HG02571 (cell line): ENCODE results near the gene CD1E.
"Not testable (repeated sequence)": the region's sequence is repeated elsewhere in the genome, so short reads cannot be mapped to it uniquely, and the experiment has no call there.

Experiments used
- ATAC-seq: cut with Tn5 transposase; IDR thresholded peaks from one replicate; pipeline ENCODE4 v1.9.1; 2021; ENCODE audit warnings: mild to moderate bottlenecking, moderate library complexity; ENCODE audit not compliant: unreplicated experiment

The CD1E gene

DNA sequence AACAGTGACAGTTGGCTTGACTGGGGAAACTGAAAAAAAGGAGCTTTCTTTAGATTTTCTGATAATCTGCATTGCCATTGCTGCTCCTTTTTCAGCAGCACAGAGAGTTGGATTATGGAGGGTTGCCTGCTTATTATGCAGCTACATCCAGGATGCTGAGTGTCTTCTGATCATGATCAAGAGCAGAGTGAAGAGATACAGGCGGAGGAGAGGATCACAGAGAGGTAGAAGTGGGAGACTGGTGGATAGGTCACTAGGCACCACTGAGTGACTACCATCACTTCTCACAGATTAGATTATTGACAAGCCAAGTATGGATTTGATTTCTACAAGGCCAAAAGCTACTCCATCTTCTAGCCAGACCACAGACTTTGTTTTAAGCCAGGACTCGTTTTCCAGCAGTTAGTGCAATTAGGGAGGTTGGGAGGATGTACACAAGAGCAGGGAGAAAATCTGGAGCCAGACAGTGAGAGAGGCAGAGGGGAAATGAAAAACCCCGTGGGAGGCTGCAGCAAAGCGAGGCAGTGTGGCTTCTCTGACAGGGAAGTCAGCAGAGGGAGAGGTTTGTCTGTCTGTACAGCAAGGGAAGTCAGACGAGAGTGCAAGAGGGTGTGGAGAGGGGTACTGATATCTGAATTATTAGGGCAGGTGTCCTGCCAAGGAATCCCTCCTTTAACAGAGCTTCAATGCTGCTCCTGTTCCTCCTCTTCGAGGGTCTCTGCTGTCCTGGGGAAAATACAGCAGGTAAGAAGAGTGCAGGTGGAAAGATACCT, at the start of gene CD1E:
Gene CD1E (plus strand): TSS at position 592 of the 773 bp plus-strand sequence. CDS start 95 bp downstream, at position 687.
- ATAC-seq = no peak

- ATAC-seq = no peak
Measured at GRCh38 chr1:158310623-158311022, 43.1 kb upstream of the CD1E start.

GRCh38 chr1:158311066-158311465, 42.6 kb upstream of the CD1E start:
- no peak for ATAC-seq

DNA sequence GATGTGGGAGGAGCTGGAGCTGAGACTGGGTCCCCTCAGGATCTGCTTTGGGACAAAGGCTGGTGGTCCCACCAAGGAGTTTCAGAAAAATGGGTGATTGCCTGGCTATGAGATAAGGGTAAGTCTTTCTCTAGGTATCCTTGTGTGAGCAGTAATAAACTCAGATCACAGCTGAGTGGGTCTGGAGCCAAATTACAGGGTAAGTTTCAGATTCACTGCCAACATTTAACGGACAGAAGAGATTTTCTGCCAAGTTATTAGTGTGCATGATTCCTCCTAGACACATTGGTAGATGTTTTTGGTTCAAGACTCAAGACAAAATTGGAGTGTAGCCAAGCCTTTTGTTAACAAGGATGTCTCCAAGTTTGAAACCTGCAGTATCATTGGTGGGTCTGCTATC, 29.8 kb upstream of the CD1E start:
- no peak for ATAC-seq

- ATAC-seq = no peak
Measured at GRCh38 chr1:158324395-158324794, 29.3 kb upstream of the CD1E start.

DNA sequence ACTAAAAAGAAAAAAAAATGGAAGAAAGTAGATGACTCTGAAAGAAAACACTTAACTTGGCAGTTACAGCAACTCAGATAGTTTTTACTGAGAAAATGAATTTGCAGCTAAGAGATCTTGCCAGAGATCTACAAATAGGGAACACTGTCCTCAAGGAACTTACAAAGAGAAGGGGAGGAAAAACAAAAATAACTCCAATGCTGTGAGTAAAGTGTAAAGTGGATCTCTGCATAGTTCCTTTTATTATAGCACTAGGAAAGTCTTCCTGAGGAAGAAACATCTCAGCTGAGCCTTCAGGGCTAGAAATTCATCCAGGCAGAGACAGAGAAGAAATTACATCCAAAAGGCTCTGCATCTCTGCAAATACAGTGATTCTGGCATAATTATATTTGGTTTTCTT, 26.2 kb upstream of the CD1E start:
- no peak for ATAC-seq

GRCh38 chr1:158328426-158328825, 25.3 kb upstream of the CD1E start:
- ATAC-seq = no peak

DNA sequence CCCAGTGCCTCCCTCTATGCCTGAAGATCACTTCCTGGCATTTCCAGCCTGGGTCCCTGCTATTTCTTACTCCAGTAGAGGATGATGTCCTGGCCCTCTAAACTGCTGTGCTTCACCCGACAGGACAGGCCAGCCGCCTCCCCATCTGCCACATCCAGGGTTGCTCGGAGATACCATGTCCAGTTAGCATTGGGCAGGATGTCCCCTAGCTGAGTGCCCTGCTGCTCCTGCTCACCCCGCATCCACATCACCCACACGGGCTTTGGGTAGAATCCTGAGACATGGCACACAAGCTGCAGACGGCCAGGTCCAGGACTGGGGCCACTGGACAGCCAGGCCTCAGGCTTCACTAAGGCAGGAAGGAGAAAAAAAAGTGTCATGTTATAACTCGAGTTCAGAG, 24.4 kb upstream of the CD1E start:
- no peak for ATAC-seq

GRCh38 chr1:158329733-158330132, 24.0 kb upstream of the CD1E start:
- no peak for ATAC-seq

DNA sequence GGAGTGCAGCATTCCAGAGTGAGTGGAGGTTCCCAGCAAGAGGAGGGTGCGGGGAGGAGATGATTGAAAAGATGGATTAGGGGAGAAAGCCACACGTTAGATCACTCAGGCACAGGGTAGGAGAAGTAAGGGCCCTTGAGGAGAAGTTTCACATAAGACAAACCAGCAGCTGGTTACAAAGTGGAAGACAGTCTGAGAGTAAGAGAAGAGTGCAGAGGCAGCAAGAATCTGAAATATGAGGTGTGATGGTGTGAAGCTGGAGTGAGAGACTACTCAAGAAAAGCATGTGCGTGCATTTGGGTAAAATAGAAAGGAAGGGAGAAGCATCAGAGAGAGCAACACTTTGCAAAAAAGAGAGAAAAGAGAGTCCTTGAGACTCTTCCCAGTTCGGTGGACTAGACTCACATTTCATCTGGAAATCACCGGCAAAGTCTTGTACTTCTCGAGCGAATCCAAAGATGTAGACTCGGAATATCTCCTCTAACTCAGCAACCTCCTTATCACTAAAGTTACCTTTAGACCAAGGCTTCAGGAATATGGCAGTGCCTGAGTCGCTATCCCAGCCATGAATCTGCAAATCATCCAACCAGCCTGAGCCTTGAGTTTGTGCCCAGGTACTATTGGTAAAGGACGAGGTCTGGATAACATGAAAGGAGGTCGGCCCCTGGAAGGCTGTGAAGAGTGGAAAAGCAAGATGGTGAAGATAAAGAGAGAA, 23.1 kb upstream of the CD1E start:
- ATAC-seq = no peak

DNA sequence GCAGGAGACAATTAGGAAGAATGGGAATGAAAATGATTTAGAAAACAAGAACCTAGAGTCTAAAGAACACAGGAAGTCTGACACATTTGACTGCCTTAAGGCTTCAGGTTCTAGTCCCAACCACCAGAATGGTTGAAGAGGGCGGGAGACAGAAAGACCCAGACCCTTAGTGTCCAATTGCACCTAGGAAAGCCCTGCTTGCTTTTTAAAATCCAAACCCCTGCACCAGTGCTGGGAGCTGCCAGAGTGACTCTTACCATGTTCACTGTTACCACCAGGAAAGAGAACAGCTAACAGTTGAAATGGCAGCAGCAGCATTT, 22.6 kb upstream of the CD1E start:
- ATAC-seq = no peak

GRCh38 chr1:158331481-158332150, 22.1 kb upstream of the CD1E start, which contains the start of gene CD1B:
Gene CD1B (minus strand): TSS chr1:158331531. CDS start chr1:158331423, 108 bp downstream.
- no peak for ATAC-seq

DNA sequence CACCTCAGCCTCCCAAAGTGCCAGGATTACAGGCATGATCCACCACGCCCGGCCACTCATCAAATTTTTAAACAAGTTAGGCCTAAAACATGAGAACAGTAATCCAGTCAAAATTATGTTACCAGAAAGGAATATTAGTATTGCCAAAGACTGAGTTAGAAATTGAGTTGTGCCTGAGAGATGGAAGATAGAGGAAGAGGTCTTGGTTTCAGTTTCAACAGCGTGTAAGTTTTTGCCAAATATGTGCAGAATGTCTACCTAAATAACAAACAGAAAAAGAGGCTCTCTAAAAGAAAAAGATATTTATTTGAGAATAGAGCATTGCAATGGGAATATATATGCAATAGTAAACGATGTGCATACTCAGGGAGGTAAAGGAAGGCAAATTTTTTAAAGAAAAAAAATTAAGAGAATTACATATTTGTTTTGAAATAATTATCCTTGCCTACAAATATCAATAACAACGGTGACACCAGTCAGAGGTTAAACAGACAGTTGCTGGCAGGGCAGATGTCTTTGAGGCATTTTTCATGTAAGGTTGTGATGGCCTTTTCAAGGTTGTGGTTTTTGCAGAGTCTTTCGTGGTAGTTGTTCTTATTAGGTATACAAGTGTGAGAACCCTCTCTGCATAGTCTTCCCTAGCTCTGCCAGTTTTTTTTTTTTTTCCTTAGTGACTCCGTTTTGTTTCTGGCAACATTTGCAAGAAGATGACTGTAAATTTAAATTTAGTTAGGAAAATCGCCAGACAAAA, 20.1 kb upstream of the CD1E start:
- ATAC-seq = no peak

DNA sequence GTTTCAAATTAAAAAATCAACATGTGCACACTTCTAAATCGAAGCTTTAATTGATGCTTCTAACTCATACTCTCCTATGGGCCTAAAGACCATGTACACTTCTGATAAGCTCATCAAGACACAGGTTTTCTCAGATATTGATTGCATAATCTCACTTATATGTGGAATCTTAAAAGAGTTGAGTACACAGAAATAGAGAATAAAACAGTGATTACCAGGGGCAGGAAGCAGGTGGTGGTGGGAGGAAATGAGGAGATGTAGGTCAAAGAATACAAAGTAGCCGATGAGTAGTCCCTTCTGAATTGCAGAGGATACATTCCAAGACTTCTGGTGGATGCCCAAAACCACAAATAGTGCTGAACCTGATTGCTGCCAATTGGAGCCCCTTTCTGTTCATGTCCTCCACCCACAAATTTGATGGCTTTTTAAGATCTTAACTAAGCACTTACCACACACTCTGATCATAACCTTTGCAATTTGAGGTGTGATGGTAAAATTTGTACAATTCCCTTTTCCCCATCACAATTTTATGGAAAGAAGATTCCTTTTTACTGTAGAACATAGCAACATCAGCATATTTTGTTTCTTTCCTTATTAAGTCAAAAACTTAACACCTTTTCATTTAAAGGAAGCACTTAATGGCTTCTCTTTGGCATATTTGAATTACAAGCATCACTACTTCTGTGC, 19.0 kb upstream of the CD1E start:
- ATAC-seq = no peak

GRCh38 chr1:158335213-158335532, 18.5 kb upstream of the CD1E start:
- ATAC-seq = no peak

- not testable (repeated sequence) for ATAC-seq
Measured at GRCh38 chr1:158336413-158336812, 17.3 kb upstream of the CD1E start.

DNA sequence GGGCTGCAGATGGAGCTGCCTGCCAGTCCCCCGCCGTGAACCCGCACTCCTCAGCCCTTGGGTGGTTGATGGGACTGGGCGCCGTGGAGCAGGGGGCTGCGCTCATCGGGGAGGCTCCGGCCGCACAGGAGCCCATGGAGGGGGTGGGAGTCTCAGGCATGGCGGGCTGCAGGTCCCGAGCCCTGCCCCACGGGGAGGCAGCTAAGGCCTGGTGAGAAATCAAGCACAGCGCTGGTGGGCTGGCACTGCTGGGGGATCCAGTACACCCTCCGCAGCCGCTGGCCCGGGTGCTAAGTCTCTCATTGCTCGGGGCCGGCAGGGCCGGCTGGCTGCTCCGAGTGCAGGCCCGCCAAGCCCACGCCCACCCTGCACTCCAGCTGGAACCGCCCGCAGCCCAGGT, 4.7 kb upstream of the CD1E start:
- not testable (repeated sequence) for ATAC-seq

DNA sequence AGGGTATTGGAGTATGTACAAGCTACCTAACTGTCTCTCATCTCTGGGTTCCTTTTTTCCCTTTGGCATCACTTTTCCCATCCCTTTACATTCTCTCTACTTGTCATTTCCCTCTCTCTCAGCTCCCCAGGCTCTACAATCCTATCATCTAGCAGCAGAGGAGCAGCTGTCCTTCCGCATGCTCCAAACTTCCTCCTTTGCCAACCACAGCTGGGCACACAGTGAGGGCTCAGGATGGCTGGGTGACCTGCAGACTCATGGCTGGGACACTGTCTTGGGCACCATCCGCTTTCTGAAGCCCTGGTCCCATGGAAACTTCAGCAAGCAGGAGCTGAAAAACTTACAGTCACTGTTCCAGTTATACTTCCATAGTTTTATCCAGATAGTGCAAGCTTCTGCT, 561 bp downstream of the CD1E start:
- no peak for ATAC-seq

DNA sequence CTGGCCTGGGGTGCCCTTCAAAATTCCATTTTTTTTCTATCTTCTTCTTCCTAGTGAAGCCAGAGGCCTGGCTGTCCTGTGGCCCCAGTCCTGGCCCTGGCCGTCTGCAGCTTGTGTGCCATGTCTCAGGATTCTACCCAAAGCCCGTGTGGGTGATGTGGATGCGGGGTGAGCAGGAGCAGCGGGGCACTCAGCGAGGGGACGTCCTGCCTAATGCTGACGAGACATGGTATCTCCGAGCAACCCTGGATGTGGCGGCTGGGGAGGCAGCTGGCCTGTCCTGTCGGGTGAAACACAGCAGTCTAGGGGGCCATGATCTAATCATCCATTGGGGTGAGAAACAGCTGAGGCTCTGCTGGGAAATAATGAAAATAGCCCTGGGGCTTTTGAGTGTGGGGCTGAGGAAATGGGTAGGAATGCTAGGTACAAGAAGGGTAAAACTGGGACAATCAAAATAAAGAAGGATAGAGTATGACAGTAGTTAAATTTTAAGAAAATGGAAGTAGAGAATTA, 2.1 kb downstream of the CD1E start:
- ATAC-seq = no peak

DNA sequence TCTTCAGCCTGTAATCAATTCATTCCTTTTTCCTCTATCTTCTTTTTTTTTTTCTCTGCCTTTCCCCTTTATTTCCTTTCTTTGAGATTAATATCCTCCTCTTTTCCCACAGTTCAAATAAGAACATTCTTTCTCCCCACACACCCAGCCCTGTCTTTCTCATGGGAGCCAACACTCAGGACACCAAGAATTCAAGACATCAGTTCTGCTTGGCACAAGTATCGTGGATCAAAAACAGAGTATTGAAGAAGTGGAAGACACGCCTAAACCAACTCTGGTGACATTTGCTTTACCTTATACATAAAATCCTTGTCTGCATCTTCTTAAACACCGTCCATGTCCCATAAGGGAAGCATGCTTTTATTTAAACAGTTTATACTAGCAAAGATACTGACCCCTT, 2.9 kb downstream of the CD1E start:
- no peak for ATAC-seq

GRCh38 chr1:158357441-158357840, 3.7 kb downstream of the CD1E start:
- no peak for ATAC-seq
